HCT116 (cell line): ENCODE results near the gene GRIN2A. TPM values are rescaled to one million over a fixed set of nuclear protein-coding genes. Genes with fewer than 3 reads are reported as not detected.

Experiments used
- ATAC-seq: fragments of 200-7000 bp; cut with Tn5 transposase; 2 replicates; pipeline ENCODE4 v1.9.1; 2020; ENCODE audit warnings: mild to moderate bottlenecking, moderate library complexity
- BruUV-seq: library from RNA; stranded (reverse); fragments of 400-500 nt; replicated peaks from 2 replicates; lab custom pipeline; 2021; lab: Mats Ljungman, UMichigan
- CTCF ChIA-PET: fragments of 300-600 bp; sonication (Branson Sonifier 250); formaldehyde crosslinking; loops from one replicate; lab custom pipeline; 2021; ENCODE audit warnings: antibody characterized with exemption; lab: Charles Lee
- POLR2A ChIA-PET: fragments of 300-600, 350-600 bp; sonication (Branson Sonifier 250); formaldehyde crosslinking; loops from one replicate; lab custom pipeline; 2021; ENCODE audit warnings: antibody characterized with exemption; lab: Charles Lee
- RAD21 ChIA-PET, 2 experiments: fragments of 300-600 bp; sonication (Branson Sonifier 250); formaldehyde crosslinking; loops; one replicate each; lab custom pipeline; 2023; ENCODE audit warnings: low total read pairs in 2 of 2; ENCODE audit not compliant: uncharacterized antibody in 2 of 2, unreplicated experiment in 2 of 2, low non-redundant PET in 1 of 2; lab: Charles Lee
- DNase-seq: peaks from one replicate; pipeline ENCODE4 v3.0.0-alpha.2; 2010; ENCODE audit warnings: low read depth, low spot score
- H2AFZ ChIP-seq: fragments of 200-600 bp; shearing (Covaris generic), sonication (generic); 2 replicates; pipeline ENCODE4 v1.6.1; 2017; ENCODE audit warnings: low read depth, mixed run types, mixed read lengths, antibody characterized with exemption, low read length; ENCODE audit not compliant: poor library complexity, severe bottlenecking
- H3K27ac ChIP-seq: 2 replicates; pipeline ENCODE4 v1.5.1; 2012; ENCODE audit warnings: low read depth, low read length
- H3K27me3 ChIP-seq: fragments of 200-600 bp; sonication (generic); 2 replicates; pipeline ENCODE4 v1.6.1; 2016; ENCODE audit warnings: mixed run types, low read length, mixed read lengths; ENCODE audit not compliant: insufficient read depth
- H3K36me3 ChIP-seq, 2 experiments: fragments of 200-500 bp in 1 of 2; fragments of 200-600 bp in 1 of 2; sonication (Bioruptor generic) in 1 of 2; sonication (generic) in 1 of 2; 2 replicates each; pipeline versions ENCODE4 v1.5.1 to v1.6.1; 2014 to 2016; ENCODE audit warnings: low read length in 2 of 2, inconsistent platforms in 1 of 2, mixed read lengths in 1 of 2, mixed run types in 1 of 2; ENCODE audit not compliant: insufficient read depth in 2 of 2, control insufficient read depth in 1 of 2
- H3K4me1 ChIP-seq, 2 experiments: fragments of 200-600 bp in 1 of 2; sonication (generic) in 1 of 2; 2 replicates each; pipeline versions ENCODE4 v1.5.1 to v1.6.1; 2012 to 2017; ENCODE audit warnings: low read length in 2 of 2, inconsistent platforms in 1 of 2, mild to moderate bottlenecking in 1 of 2, mixed read lengths in 1 of 2, mixed run types in 1 of 2, moderate library complexity in 1 of 2; ENCODE audit not compliant: insufficient read depth in 2 of 2, control insufficient read depth in 1 of 2
- H3K4me2 ChIP-seq: fragments of 200-600 bp; sonication (generic); 2 replicates; pipeline ENCODE4 v1.6.1; 2017; ENCODE audit warnings: mixed run types, low read length, mixed read lengths
- H3K4me3 ChIP-seq, 2 experiments: fragments of 200-600 bp in 1 of 2; sonication (generic) in 1 of 2; replicated peaks in 1 of 2; 2 replicates each; pipeline ENCODE4 v1.5.1; 2011 to 2016; ENCODE audit warnings: low read length in 2 of 2, control low read depth in 1 of 2, low read depth in 1 of 2, mild to moderate bottlenecking in 1 of 2, mixed read lengths in 1 of 2, mixed run types in 1 of 2
- H3K79me2 ChIP-seq: fragments of 200-600 bp; sonication (generic); 2 replicates; pipeline ENCODE4 v1.6.1; 2017; ENCODE audit warnings: mild to moderate bottlenecking, mixed run types, low read length, moderate library complexity, mixed read lengths; ENCODE audit not compliant: insufficient read depth
- H3K9ac ChIP-seq: fragments of 200-600 bp; sonication (generic); 2 replicates; pipeline ENCODE4 v1.6.1; 2016; ENCODE audit warnings: low read length, mixed read lengths
- H3K9me2 ChIP-seq: fragments of 200-600 bp; sonication (generic), shearing (Covaris generic); 2 replicates; pipeline ENCODE4 v1.6.1; 2017; ENCODE audit warnings: mixed run types, mild to moderate bottlenecking, moderate library complexity; ENCODE audit not compliant: insufficient read depth
- H3K9me3 ChIP-seq, 2 experiments: fragments of 200-500 bp in 1 of 2; fragments of 200-600 bp in 1 of 2; sonication (Bioruptor generic) in 1 of 2; sonication (generic) in 1 of 2; 2 replicates each; pipeline ENCODE4 v1.6.1; 2014 to 2017; ENCODE audit warnings: low read length in 2 of 2, mixed read lengths in 2 of 2, inconsistent platforms in 1 of 2, low read depth in 1 of 2, mild to moderate bottlenecking in 1 of 2, mixed run types in 1 of 2, moderate library complexity in 1 of 2; ENCODE audit not compliant: control insufficient read depth in 1 of 2, insufficient read depth in 1 of 2
- H4K20me1 ChIP-seq: fragments of 200-600 bp; sonication (generic), shearing (Covaris generic); 2 replicates; pipeline ENCODE4 v1.6.1; 2017; ENCODE audit warnings: mixed run types, mild to moderate bottlenecking, moderate library complexity; ENCODE audit not compliant: insufficient read depth
- ATF3 ChIP-seq: IDR thresholded peaks from 2 replicates; pipeline ENCODE4 v1.6.1; 2012
- CBX3 ChIP-seq: IDR thresholded peaks from 2 replicates; pipeline ENCODE4 v1.6.1; 2012; ENCODE audit warnings: low read depth
- CEBPB ChIP-seq: IDR thresholded peaks from 2 replicates; pipeline ENCODE4 v1.6.1; 2012; ENCODE audit warnings: low read depth
- CTCF ChIP-seq, 3 experiments: fragments of 200-600 bp in 1 of 3; sonication (generic) in 1 of 3; IDR thresholded peaks in 2 of 3; conservative IDR thresholded peaks in 1 of 3; 2 replicates each; pipeline ENCODE4 v1.5.1; 2012 to 2017; ENCODE audit warnings: low read depth in 2 of 3, low read length in 2 of 3, antibody characterized with exemption in 1 of 3, borderline replicate concordance in 1 of 3, control low read depth in 1 of 3, mild to moderate bottlenecking in 1 of 3, mixed read lengths in 1 of 3, mixed run types in 1 of 3, moderate library complexity in 1 of 3; ENCODE audit not compliant: insufficient read depth in 1 of 3
- EZH2 ChIP-seq: fragments of 200-600 bp; sonication (generic); IDR thresholded peaks from 2 replicates; pipeline ENCODE4 v1.6.1; 2017; ENCODE audit warnings: antibody characterized with exemption, mixed run types
- EZH2phosphoT487 ChIP-seq: fragments of 200-600 bp; IDR thresholded peaks from 2 replicates; pipeline ENCODE4 v1.6.1; 2018; ENCODE audit warnings: antibody characterized with exemption, borderline replicate concordance
- JUND ChIP-seq: IDR thresholded peaks from 2 replicates; pipeline ENCODE4 v1.6.1; 2012
- POLR2A ChIP-seq: IDR thresholded peaks from 2 replicates; pipeline ENCODE4 v1.7.0; 2011; ENCODE audit warnings: borderline replicate concordance; ENCODE audit not compliant: insufficient read depth, insufficient read length; ENCODE audit errors: extremely low read depth
- POLR2AphosphoS5 ChIP-seq: IDR thresholded peaks from 2 replicates; pipeline ENCODE4 v1.6.1; 2011; ENCODE audit warnings: mild to moderate bottlenecking, low read depth, low read length, moderate library complexity
- SIN3A ChIP-seq: IDR thresholded peaks from 2 replicates; pipeline ENCODE4 v1.6.1; 2012; ENCODE audit warnings: low read depth
- SP1 ChIP-seq: IDR thresholded peaks from 2 replicates; pipeline ENCODE4 v1.6.1; 2012; ENCODE audit warnings: low read depth
- SRF ChIP-seq: IDR thresholded peaks from 2 replicates; pipeline ENCODE4 v1.6.1; 2012; ENCODE audit warnings: low read depth
- TCF7L2 ChIP-seq: IDR thresholded peaks from 2 replicates; pipeline ENCODE4 v1.7.0; 2011; ENCODE audit warnings: borderline replicate concordance, inconsistent platforms; ENCODE audit not compliant: insufficient read depth, insufficient read length; ENCODE audit errors: extremely low read depth
- YY1 ChIP-seq: IDR thresholded peaks from 2 replicates; pipeline ENCODE4 v1.6.1; 2011; ENCODE audit warnings: low read length, low read depth, moderate library complexity, mild to moderate bottlenecking; ENCODE audit not compliant: insufficient replicate concordance; ENCODE audit errors: extremely low read depth
- ZFX ChIP-seq: fragments of 450-650 bp; IDR thresholded peaks from 2 replicates; pipeline ENCODE4 v1.6.1; 2017
- ZNF274 ChIP-seq: fragments of 200-500 bp; sonication (Bioruptor generic); IDR thresholded peaks from 2 replicates; pipeline ENCODE4 v1.6.1; 2014; ENCODE audit warnings: mild to moderate bottlenecking, low read depth, low read length, inconsistent platforms
- intact Hi-C: fragments of 100-400 bp; cut with micrococcal nuclease; formaldehyde crosslinking; loops from 2 replicates; pipeline ENCODE4 v1.10.0; 2022
- total RNA-seq: library from RNA; stranded (reverse); gene quantifications from one replicate; pipeline ENCODE4 v1.2.1, GENCODE V29; 2021; ENCODE audit not compliant: unreplicated experiment
- TF ChIP-seq, protein P1 (sequence below): IDR thresholded peaks from 2 replicates; pipeline ENCODE4 v1.6.1; 2012
- TF ChIP-seq, protein P2 (sequence below): IDR thresholded peaks from 2 replicates; pipeline ENCODE4 v1.6.1; 2012; ENCODE audit warnings: low read depth
- TF ChIP-seq, protein P3 (sequence below): IDR thresholded peaks from 2 replicates; pipeline ENCODE4 v1.6.1; 2011; ENCODE audit warnings: mild to moderate bottlenecking, low read length, moderate library complexity; ENCODE audit not compliant: insufficient replicate concordance; ENCODE audit errors: extremely low read depth

Gene GRIN2A
- total RNA-seq, 1 experiment from 2014 or later: 0.02 TPM

- no peak overlapping the region for H2AFZ ChIP-seq
- H3K9ac ChIP-seq: no peak overlapping the region
- intact Hi-C loops: no loop called here
- no peak for ATAC-seq
- CTCF ChIA-PET: no interaction called here
- H3K9me3 ChIP-seq: no peaks in the 10 kb centered on the region
- no peak overlapping the region for H3K27ac ChIP-seq
- BruUV-seq: no TSS peak
- POLR2A ChIA-PET: no interaction called here
- H3K4me2 ChIP-seq: no peak overlapping the region
- no peaks in the 10 kb centered on the region for H3K9me2 ChIP-seq
- DNase-seq: no peak
- H3K4me3 ChIP-seq: no peak overlapping the region
- RAD21 ChIA-PET: no interaction called here
- no peaks in the 10 kb centered on the region for H3K36me3 ChIP-seq
- H3K27me3 ChIP-seq: peaks cover 29% of the 10 kb centered on the region
- no peaks in the 10 kb centered on the region for H3K4me1 ChIP-seq
- no peaks in the 10 kb centered on the region for H3K79me2 ChIP-seq
- H4K20me1 ChIP-seq: no peaks in the 10 kb centered on the region
- TF ChIP-seq EZH2phosphoT487 (no peak), SIN3A (no peak), TCF7L2 (no peak), POLR2A (no peak), POLR2AphosphoS5 (no peak), CBX3 (no peak), CTCF (IDR thresholded peaks at IDR 0.05 in 2 of 3, conservative IDR thresholded peaks at IDR 0.05 in 1 of 3; ENCODE audit: borderline replicate concordance in 1 of 3, insufficient read depth in 1 of 3, low read depth in 2 of 3, low read length in 2 of 3) (no peak), SRF (no peak), ZFX (no peak), ZNF274 (no peak), CEBPB (no peak), JUND (no peak), SP1 (no peak), EZH2 (no peak), ATF3 (no peak), YY1 (no peak)
- TF ChIP-seq, protein P1, sequence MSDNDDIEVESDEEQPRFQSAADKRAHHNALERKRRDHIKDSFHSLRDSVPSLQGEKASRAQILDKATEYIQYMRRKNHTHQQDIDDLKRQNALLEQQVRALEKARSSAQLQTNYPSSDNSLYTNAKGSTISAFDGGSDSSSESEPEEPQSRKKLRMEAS: no peak
- TF ChIP-seq, protein P2, sequence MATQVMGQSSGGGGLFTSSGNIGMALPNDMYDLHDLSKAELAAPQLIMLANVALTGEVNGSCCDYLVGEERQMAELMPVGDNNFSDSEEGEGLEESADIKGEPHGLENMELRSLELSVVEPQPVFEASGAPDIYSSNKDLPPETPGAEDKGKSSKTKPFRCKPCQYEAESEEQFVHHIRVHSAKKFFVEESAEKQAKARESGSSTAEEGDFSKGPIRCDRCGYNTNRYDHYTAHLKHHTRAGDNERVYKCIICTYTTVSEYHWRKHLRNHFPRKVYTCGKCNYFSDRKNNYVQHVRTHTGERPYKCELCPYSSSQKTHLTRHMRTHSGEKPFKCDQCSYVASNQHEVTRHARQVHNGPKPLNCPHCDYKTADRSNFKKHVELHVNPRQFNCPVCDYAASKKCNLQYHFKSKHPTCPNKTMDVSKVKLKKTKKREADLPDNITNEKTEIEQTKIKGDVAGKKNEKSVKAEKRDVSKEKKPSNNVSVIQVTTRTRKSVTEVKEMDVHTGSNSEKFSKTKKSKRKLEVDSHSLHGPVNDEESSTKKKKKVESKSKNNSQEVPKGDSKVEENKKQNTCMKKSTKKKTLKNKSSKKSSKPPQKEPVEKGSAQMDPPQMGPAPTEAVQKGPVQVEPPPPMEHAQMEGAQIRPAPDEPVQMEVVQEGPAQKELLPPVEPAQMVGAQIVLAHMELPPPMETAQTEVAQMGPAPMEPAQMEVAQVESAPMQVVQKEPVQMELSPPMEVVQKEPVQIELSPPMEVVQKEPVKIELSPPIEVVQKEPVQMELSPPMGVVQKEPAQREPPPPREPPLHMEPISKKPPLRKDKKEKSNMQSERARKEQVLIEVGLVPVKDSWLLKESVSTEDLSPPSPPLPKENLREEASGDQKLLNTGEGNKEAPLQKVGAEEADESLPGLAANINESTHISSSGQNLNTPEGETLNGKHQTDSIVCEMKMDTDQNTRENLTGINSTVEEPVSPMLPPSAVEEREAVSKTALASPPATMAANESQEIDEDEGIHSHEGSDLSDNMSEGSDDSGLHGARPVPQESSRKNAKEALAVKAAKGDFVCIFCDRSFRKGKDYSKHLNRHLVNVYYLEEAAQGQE: no peak
- TF ChIP-seq, protein P3, sequence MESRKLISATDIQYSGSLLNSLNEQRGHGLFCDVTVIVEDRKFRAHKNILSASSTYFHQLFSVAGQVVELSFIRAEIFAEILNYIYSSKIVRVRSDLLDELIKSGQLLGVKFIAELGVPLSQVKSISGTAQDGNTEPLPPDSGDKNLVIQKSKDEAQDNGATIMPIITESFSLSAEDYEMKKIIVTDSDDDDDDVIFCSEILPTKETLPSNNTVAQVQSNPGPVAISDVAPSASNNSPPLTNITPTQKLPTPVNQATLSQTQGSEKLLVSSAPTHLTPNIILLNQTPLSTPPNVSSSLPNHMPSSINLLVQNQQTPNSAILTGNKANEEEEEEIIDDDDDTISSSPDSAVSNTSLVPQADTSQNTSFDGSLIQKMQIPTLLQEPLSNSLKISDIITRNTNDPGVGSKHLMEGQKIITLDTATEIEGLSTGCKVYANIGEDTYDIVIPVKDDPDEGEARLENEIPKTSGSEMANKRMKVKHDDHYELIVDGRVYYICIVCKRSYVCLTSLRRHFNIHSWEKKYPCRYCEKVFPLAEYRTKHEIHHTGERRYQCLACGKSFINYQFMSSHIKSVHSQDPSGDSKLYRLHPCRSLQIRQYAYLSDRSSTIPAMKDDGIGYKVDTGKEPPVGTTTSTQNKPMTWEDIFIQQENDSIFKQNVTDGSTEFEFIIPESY: no peak
Measured at GRCh38 chr16:9821970-9822369, 360.3 kb downstream of the GRIN2A start.
